ENCODE results near the gene CREB5. TPM values are rescaled to one million over a fixed set of nuclear protein-coding genes. Genes with fewer than 3 reads are reported as not detected.

Gene CREB5
- total and polyA plus RNA-seq, 2 of the 8 experiments (the other 6 are each of a cell fraction or from before 2014, with no cell fraction given): 2.4 to 2.7 TPM

- TF ChIP-seq EZH2 (IDR thresholded peaks at IDR 0.05; ENCODE audit: low read depth, low read length, severe bottlenecking) (no peak), SIX5 (IDR thresholded peaks at IDR 0.05; ENCODE audit: low read depth, low read length) (no peak), RAD21 (IDR thresholded peaks at IDR 0.05 in 1 of 2, conservative IDR thresholded peaks at IDR 0.05 in 1 of 2; ENCODE audit: low read depth in 2 of 2, low read length in 2 of 2) (no peak), SP2 (IDR thresholded peaks at IDR 0.05; ENCODE audit: low read length) (no peak), POLR2A (IDR thresholded peaks at IDR 0.05; ENCODE audit: control extremely low read depth in 1 of 2, low read depth in 2 of 2, low read length in 2 of 2) (peak in 1 of 2 experiments; percentile 80; a peak in 1 of 3 replicates), ATF3 (IDR thresholded peaks at IDR 0.05; ENCODE audit: insufficient read depth, low read depth, low read length) (peak; percentile 55; the same call in 1 of the 2 replicates), TBP (IDR thresholded peaks at IDR 0.05; ENCODE audit: low read depth, low read length) (no peak), EP300 (IDR thresholded peaks at IDR 0.05; ENCODE audit: borderline replicate concordance in 1 of 2, low read depth in 2 of 2, low read length in 2 of 2) (0 out of 3 replicates have a peak, but pooled peaks of 1 of the 2 experiments have one; percentile 6), POLR2AphosphoS5 (IDR thresholded peaks at IDR 0.05; ENCODE audit: low read depth, low read length) (peak; percentile 83; the same call in 1 of the 2 replicates), JUND (IDR thresholded peaks at IDR 0.05; ENCODE audit: low read length) (peak; percentile 91), SIN3A (conservative IDR thresholded peaks at IDR 0.05 in 1 of 2, IDR thresholded peaks at IDR 0.05 in 1 of 2; ENCODE audit: low read depth in 1 of 2, low read length in 2 of 2) (no peak), CREB1 (IDR thresholded peaks at IDR 0.05) (no peak), KDM4A (IDR thresholded peaks at IDR 0.05; ENCODE audit: low read depth, low read length, severe bottlenecking) (no peak)
Measured at GRCh38 chr7:28685644-28686417, 273.5 kb downstream of the CREB5 start (continued).
